ENCODE data around the gene MECP2. TPM values are rescaled to one million over a fixed set of nuclear protein-coding genes. Genes with fewer than 3 reads are reported as not detected.

The MECP2 gene
- total and polyA plus RNA-seq, 12 donors, result 16.9 to 67.7 (median 53.2) TPM

DNA sequence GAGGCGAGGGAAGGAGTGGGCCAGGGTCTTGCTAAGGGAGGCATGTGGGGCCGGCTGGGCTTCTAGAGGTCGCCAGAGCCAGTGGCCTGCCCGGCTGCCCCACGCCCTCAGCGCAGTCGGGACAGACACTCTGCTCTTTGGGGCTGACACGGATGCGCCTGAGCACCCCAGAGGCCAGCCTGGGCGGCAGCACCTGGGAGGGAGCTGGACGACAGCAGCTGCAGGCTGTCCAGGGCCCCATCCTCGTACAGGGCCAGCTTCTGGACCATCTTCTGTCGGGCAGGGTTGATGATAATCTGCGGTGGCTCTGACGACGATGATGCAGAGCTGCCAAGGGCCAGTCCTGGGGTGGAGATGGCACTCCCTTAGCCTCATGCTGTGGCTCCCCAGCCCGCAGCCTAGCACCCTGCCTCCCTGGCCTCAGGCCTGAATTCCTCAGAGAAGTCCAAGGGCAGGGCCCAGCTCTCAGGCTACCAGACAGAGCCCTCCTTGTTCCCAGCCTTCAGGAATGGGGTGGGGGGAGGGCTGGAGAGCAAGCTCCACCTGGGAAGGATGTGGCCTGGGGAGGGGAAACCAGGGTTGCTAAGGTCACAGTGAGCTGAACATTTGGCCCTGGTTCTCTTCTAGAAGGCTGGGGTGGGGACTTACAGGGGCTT is 85.1 kb downstream of the MECP2 start:
- peak overlapping the region; percentile 9 to 95 (median 69) for H3K27ac ChIP-seq
- H3K27me3 ChIP-seq, result no peaks in the 10 kb centered on the region
- H3K4me3 ChIP-seq, result no peak overlapping the region
- H3K36me3 ChIP-seq (replicated peaks in 1 of 2), result peaks cover 0 to 21% of the 10 kb centered on the region in 2 donors
- peak in 6 of 7 donors; percentile 49 to 72 (median 64) for DNase-seq
- H3K9me3 ChIP-seq (replicated peaks in 1 of 3), result no peaks in the 10 kb centered on the region
- 54 to 81% (median 73%) methylated on average over 3 to 17 of the region's 17 CpGs for WGBS, 4 donors
- intact Hi-C loops (cut with DNase I), result no loop called here
- H3K4me1 ChIP-seq (replicated peaks in 1 of 2), result peaks cover 0 to 12% of the 10 kb centered on the region in 2 donors
- peak in 1 of 2 donors; percentile 14 for TF ChIP-seq POLR2A (IDR thresholded peaks at IDR 0.05)
- TF ChIP-seq, protein P1, sequence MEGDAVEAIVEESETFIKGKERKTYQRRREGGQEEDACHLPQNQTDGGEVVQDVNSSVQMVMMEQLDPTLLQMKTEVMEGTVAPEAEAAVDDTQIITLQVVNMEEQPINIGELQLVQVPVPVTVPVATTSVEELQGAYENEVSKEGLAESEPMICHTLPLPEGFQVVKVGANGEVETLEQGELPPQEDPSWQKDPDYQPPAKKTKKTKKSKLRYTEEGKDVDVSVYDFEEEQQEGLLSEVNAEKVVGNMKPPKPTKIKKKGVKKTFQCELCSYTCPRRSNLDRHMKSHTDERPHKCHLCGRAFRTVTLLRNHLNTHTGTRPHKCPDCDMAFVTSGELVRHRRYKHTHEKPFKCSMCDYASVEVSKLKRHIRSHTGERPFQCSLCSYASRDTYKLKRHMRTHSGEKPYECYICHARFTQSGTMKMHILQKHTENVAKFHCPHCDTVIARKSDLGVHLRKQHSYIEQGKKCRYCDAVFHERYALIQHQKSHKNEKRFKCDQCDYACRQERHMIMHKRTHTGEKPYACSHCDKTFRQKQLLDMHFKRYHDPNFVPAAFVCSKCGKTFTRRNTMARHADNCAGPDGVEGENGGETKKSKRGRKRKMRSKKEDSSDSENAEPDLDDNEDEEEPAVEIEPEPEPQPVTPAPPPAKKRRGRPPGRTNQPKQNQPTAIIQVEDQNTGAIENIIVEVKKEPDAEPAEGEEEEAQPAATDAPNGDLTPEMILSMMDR (IDR thresholded peaks at IDR 0.05), result no peak

DNA sequence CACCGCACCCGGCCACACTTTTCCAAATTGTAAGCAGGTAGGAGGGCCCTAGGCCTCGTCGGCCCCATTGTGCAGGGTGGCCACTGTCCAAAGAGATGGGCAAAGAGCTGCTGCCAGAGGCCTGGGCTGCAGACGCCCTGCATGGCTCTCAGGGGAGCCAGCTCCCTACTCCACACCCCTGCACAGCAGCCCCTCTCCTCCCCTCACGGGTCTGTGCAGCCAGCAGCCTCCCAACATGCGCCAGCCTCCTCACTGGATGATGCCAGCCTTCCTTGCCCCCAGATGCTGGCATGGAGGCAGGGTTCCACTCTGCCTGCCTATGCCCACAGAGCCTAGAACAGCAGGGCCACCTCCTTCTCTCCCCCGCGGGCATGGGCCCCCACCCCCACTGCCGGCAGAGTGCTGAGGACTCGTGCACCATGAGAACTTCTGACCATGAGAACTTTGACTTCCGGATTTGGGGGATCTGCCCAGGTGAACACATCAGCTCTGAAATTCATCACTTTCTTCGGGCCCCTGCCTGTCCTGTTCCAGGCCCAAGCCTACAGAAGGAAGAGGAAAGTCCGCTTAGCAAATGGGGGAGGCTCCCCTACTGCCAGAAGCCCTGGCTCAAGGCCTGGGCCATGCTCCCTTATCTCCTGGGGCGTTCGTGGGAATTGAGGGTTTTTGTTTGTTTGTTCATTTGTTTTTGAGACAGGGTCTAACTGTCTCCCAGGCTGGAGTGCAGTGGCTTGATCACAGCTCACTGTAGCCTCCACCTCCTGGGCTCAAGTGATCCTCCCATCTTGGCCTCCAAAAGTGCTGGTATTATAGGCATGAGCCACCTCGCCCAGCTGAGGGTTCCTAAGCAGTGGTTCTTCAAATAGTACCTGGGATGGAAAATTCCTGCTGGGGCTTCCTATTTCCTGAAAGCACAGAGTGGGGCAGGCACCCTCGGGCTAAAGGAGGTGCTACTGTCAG is 85.9 kb downstream of the MECP2 start:
- Histone ChIP-seq H3K9me3 (replicated peaks in 1 of 3) (no peaks in the 10 kb centered on the region), H3K27me3 (no peaks in the 10 kb centered on the region), H3K36me3 (replicated peaks in 1 of 2) (peaks cover 0 to 13% of the 10 kb centered on the region in 2 donors), H3K27ac (peak overlapping the region; percentile 69 to 95 (median 89)), H3K4me3 (no peak overlapping the region), H3K4me1 (replicated peaks in 1 of 2) (peaks cover 0 to 12% of the 10 kb centered on the region in 2 donors)
- WGBS, 4 donors, result 75 to 83% (median 77%) methylated on average over 6 to 18 of the region's 18 CpGs
- intact Hi-C loops (cut with DNase I), result no loop called here
- no peak for DNase-seq
- TF ChIP-seq, protein P1 (IDR thresholded peaks at IDR 0.05), result no peak
- no peak for TF ChIP-seq POLR2A (IDR thresholded peaks at IDR 0.05)

DNA sequence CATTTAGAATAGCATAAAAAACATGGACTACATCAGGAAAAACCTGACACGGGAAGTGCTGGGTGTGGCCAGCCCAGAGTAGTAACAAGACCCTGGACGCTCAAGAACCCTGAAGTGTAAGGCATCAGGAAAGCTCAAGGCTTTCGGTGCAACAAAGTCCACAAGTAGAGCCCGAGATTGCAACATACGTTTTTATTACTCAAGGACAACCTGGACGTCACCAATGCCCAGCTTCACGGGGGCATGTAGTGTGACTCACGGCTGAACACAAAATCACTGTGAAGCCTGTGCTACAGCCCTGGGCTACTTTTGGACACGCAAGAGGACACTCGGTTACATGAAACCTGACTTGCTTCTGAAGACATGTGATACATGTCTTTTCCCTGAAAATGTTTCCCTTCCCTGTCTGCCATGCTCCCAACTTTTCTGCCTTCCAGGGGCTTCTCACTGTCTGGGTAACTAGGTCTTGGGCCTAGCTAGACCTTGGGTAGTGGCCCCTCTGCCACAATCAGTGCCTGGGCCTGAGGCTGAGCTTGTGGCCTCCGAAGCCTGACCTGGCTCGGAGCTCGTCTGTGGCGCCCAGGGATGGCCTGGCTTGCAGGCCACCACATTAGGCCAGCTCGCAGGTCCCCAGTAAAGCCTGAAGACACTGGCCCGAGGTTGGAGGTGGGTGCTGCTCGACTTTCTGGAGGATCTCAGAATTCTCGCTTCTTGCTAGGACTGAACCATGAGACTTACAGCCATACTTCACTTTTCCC is 87.0 kb downstream of the MECP2 start:
- no peak overlapping the region for H3K4me3 ChIP-seq
- peaks cover 0 to 1% of the 10 kb centered on the region in 2 donors for H3K36me3 ChIP-seq (replicated peaks in 1 of 2)
- intact Hi-C loops (cut with DNase I), result no loop called here
- no peaks in the 10 kb centered on the region for H3K27me3 ChIP-seq
- peak; percentile 69 to 92 (median 89) for DNase-seq
- TF ChIP-seq, protein P1 (IDR thresholded peaks at IDR 0.05), result no peak
- peak in 1 of 2 donors; percentile 60 for TF ChIP-seq POLR2A (IDR thresholded peaks at IDR 0.05)
- WGBS, 4 donors, result 44 to 68% (median 48%) methylated on average over 10 to 18 of the region's 18 CpGs
- peak overlapping the region; percentile 69 to 95 (median 89) for H3K27ac ChIP-seq
- no peaks in the 10 kb centered on the region for H3K9me3 ChIP-seq (replicated peaks in 1 of 3)
- peaks cover 0 to 12% of the 10 kb centered on the region in 2 donors for H3K4me1 ChIP-seq (replicated peaks in 1 of 2)
